GM19193 (cell line): ENCODE results near the gene TMEM156.

ENCODE experiments used
- POLR2A ChIP-seq: IDR thresholded peaks from 4 replicates; pipeline ENCODE4 v1.6.1; 2011; ENCODE audit not compliant: insufficient read depth, insufficient read length; ENCODE audit errors: extremely low read depth

TMEM156 gene

GRCh38 chr4:39045827-39046221 lies 13.6 kb upstream of the TMEM156 start:
- no peak for TF ChIP-seq POLR2A

DNA sequence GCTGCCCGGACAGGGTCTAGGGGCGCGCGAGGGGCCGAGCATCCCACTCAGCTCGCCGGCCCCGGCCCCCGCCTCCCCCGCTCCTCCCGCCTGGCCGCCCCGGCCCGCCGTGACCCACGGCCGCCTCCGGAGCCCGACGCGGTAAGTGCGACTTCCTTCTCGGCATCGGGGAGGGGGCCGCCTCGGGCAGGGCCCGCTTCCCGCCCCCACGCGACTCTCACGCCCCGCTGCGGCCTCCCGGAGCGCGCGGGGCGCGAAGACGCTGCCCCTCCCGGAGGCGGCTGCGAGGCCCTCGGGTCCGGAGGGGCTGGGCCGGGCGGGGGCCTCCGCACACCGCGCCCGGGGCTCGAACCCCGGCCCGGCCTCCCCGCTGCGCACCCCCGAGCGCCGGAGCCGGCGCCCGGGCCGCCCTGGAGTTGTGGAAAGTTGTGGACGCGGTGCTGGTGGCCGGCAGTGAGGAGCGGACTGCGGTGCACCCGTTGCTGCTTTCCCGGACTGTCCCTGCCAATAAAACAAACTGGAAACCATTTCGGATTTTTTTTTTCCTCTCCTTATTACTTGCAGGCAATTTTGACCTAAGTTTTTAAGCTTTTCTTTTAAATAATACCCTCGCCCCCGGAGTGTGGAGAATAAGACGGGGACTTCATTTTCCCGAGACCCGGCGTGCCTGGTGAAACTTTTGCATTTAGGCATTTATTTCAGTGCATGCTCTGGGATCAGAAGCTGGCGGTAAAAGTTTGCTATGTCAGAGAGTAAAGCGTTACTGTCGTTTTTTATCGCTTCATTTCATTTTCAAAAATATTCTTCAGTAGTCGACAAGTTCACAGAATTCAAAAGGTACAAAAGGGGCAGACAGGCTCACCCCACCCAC lies 13.0 kb upstream of the TMEM156 start:
- TF ChIP-seq POLR2A: peak; percentile 36

DNA sequence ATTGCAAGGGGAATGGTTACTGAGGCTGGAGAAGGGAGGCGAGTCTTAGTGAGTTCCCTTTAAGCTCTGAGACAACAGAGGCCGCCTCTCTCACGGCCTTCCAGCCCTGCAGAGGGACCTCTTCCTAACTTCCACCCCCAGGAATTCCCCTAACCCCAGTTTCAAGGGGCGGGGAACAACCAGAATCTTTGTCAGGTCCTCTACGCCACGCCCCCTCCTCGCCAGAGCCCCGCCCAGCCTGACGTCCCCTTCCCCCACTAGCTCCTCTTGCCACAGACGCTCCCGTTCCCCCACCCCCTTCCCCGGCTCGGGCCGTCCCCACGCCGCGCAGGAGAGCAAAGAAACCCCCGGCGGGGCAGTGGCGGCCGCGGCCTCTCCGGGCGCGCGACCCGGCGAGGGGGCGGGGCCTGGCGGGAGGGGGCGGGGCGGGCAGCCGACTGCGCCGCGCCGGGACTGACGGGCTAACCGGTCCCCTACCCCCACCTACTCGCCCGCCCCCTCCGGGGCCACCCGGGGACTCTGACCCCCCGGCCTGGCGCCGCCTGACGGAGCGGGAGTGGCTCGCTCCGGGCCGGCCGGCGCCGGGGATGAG lies 12.3 kb upstream of the TMEM156 start:
- TF ChIP-seq POLR2A: peak; percentile 60

DNA sequence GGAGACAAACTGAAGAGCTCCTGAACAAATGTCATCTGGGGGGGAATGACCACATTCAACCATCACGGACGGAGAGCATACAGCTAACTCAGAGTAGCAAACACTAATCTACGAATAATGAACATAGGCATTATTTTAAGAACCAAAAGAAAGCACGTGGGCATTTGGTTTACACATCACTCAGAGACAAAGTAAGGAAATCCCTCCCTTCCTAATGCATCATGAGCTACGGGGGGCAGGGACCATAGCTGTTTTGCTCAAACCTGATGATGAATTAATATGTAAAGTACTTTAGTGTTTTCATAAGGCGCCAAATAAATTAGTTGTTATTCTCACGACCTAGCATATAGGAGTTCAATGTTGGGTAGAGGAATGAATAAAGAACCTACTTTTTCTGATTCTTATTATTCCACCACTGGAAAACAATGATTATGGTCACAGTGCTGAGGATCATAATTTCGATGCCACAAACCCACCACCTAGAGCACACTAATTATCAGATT lies 11.7 kb upstream of the TMEM156 start:
- no peak for TF ChIP-seq POLR2A

DNA sequence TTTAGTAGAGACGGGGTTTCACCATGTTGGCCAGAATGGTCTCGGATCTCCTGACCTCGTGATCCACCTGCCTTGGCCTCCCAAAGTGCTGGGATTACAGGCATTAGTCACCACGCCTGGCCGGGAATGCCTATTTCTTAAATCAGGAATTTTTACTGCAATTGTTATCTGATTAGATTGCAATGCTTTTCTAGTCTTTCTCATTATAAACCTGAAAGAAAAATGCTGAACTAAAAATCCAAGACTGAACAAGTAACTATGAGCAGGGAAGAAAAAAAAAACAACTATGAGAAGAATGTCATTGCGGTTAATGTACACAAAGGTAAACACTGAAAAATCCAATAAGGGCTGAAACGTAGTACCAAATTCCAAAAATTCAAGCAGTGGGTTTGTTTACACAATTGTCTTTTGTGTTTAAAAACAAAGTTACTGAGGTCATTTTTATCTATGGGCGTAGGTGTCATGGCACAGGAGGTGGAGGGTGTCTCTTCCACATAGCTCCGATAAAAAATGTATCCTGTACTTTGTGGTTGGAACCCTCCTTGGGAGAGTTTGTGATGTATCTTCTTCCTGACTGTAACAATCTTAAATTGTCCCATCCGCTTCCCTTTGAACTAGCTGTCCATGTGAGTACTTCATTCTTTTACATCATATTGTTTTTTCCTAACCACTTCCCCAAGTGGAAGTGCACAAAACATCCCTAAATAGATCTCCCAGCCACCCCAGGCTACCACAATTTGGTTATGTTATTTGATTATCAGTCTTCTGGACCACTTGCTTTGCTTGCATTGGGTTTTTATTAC lies 11.1 kb upstream of the TMEM156 start:
- no peak for TF ChIP-seq POLR2A

GRCh38 chr4:39042366-39042765 lies 10.2 kb upstream of the TMEM156 start:
- TF ChIP-seq POLR2A: no peak

- TF ChIP-seq POLR2A: no peak
These were observed 6.9 kb upstream of the TMEM156 start for GRCh38 chr4:39039108-39039507.

DNA sequence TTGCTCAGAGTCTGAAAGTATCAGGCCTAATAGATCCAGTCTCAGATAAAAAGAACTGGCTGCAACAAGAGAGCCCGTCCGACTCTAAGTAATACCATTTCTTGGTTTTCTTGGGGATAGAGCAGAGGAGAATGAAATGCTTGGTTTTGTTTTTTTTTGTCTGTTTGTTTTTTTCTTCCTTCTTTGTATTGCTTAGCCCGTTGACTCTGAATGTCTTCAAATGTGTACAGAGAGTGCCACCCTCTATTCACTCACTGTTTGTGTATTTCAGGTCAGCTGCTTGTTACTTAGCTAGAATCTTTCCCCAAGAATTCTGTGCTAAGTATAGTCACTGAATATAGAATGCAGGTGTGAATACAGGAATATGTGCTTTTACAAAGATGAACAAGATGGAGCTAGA lies 5.7 kb upstream of the TMEM156 start:
- TF ChIP-seq POLR2A: no peak

GRCh38 chr4:39037491-39037825 lies 5.2 kb upstream of the TMEM156 start:
- no peak for TF ChIP-seq POLR2A

DNA sequence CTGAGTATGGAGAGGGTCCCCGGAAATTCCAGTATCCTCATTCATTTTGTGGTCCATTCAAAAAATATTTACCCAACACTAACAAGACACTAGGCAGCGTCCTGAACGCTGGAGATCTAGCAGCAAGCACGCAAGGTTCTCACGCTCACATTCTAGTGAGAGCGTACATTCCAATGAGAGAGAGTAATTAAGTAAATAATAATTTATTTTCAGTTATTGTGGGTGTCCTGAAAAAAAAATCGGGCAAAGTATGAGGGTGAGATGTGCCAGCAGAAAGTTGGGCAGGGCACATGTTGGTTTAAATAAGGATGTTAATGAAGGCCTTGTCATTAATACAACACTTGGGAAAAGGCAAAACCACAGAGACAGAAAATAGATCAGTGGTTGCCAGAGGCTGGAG lies 4.0 kb upstream of the TMEM156 start:
- no peak for TF ChIP-seq POLR2A

GRCh38 chr4:39030725-39031124 lies 1.5 kb downstream of the TMEM156 start:
- no peak for TF ChIP-seq POLR2A

DNA sequence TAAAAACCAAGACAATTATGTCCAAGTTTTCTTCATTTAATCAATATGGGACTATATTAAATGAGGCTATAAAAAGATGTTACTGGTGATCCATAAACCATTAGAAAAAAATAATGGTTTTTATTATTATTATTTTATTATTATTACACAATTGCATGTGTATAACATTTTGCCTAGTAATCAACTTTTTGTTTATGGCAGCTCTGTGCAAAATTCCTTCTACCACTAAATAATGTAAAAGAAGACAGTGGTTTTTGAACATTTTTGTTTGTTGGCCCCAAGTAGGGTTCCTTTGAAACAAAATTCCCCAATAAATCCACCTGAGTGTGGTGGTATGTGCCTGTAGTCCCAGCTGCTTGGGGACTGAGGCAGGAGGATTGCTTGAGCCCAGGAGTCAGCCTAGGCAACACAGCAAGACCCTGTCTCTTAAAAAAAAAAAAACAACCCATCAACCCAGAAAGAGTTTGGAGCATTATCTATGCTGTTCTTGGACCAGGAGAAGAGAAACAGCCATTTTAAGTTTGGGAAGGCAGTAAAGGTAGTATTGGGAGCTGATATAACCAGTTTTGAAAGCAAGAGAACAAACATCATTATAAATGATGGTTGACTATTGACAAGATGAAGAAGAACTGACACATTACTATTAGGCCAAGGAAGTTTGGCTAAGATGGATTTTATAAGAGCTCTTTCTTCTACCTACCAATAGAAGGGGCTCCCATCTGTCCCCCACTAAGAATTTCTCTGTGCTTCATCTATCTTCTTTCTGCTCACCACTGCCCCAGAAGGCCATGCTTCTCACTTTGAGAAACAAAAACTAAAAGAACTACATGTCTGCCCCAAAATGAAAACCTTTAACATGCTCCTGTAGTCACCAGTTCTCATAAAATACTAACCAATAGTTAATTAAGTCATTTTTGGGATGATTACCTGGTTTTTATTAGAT lies 2.2 kb downstream of the TMEM156 start:
- no peak for TF ChIP-seq POLR2A

DNA sequence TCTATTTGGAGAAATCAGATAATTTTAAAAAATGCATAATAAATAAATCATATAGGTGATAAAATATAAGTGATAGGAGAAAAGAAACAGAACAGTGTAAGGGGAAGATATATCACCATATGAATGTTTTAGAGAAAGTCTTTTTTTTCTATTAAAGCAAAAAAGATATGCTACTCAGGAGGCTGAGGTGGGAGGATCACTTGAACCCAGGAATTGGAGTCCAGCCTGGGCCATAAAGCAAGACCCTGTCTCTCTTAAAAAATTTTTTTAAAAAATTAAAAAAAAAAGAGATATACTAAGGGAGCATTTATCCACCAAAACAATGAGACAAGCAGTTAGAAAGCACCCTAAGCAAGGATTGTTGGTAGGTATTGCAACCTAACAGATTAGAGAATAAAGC lies 6.1 kb downstream of the TMEM156 start:
- TF ChIP-seq POLR2A: no peak

DNA sequence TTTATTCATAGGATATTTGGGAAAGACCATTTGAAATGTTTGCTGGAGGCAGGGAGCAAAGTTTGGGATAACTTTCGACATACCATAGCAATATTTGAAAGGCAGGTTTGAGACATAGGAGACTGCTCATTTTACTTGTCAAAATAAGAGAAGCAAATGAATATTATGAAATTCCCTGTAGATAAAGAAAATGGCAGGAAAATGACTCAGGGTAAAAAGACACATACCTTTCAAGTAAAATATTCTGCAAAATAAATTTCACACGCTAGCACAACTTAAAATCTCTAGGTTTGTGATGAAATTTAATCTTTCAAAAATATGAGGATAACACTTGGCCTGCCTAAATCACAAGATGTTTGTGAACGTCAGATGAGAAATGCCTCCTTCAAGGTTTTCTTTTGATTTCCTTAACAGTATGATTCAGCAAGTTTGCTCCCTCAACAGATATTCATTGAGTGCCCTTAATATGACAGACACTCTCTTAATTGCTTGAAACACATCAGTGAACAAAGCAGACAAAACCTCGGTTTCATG lies 6.6 kb downstream of the TMEM156 start:
- no peak for TF ChIP-seq POLR2A
